ENCODE data around the gene PCSK5.

The PCSK5 gene

DNA sequence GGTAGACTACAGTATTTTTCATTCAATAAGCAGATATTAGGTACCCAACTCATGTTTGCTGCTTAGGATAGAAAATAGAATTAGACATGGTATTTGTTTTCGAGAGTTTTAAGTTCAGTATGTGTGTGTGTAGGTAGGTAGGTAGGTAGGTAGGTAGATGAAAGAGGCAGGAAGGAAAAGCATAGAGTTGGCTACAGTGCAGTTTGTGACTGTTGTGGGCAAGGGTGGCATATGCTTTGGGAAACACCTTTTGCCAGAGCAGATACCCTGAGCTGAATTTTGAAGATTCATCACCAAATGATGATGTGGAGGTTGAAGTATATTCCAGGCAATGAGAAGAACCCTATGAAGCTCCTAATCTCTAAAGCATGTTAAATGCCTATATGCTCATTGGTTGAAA is 20.0 kb upstream of the PCSK5 start:
- no peak overlapping the region for H3K4me3 ChIP-seq (ENCODE audit: low read depth, low read length)
- no peak for DNase-seq (ENCODE audit: low read depth)
- TF ChIP-seq, protein P1, sequence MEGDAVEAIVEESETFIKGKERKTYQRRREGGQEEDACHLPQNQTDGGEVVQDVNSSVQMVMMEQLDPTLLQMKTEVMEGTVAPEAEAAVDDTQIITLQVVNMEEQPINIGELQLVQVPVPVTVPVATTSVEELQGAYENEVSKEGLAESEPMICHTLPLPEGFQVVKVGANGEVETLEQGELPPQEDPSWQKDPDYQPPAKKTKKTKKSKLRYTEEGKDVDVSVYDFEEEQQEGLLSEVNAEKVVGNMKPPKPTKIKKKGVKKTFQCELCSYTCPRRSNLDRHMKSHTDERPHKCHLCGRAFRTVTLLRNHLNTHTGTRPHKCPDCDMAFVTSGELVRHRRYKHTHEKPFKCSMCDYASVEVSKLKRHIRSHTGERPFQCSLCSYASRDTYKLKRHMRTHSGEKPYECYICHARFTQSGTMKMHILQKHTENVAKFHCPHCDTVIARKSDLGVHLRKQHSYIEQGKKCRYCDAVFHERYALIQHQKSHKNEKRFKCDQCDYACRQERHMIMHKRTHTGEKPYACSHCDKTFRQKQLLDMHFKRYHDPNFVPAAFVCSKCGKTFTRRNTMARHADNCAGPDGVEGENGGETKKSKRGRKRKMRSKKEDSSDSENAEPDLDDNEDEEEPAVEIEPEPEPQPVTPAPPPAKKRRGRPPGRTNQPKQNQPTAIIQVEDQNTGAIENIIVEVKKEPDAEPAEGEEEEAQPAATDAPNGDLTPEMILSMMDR (conservative IDR thresholded peaks at IDR 0.05; ENCODE audit: low read depth, low read length): no peak

DNA sequence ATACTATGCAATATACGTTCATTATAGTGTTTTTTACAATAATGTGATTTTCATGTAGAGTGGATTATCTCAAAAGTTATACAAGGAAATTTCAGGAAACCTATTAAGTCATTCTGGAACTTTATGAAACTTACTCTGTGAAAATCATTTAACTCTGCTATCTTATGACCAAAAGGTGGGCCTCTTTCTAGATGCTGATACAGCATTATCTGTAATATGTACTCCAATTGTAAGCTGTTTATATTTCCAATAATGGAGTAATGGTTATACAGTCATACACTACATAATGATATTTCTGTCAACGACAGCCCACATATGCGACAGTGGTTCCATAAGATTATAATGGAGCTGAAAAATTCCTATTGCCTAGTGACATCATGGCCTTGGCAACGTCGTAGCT is 18.8 kb upstream of the PCSK5 start:
- DNase-seq (ENCODE audit: low read depth): no peak
- TF ChIP-seq, protein P1 (conservative IDR thresholded peaks at IDR 0.05; ENCODE audit: low read depth, low read length): no peak
- H3K4me3 ChIP-seq (ENCODE audit: low read depth, low read length): no peak overlapping the region

DNA sequence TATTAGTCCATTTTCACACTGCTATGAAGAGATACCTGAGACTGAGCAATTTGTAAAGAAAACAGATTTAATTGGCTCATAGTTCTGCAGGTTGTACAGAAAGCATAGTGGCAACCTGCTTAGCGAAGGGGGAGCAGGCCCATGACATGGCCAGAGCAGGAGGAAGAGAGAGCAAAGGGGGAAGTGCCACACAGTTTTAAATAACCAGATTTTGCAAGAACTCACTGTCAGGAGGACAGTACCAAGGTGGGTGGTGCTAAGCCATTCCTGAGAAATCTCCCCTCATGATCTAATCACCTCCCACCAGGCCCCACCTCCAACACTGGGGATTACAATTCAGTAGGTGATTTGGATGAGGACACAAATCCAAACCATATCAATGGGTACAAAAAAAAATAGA is 16.8 kb upstream of the PCSK5 start:
- H3K4me3 ChIP-seq (ENCODE audit: low read depth, low read length): no peak overlapping the region
- TF ChIP-seq, protein P1 (conservative IDR thresholded peaks at IDR 0.05; ENCODE audit: low read depth, low read length): no peak
- DNase-seq (ENCODE audit: low read depth): no peak

DNA sequence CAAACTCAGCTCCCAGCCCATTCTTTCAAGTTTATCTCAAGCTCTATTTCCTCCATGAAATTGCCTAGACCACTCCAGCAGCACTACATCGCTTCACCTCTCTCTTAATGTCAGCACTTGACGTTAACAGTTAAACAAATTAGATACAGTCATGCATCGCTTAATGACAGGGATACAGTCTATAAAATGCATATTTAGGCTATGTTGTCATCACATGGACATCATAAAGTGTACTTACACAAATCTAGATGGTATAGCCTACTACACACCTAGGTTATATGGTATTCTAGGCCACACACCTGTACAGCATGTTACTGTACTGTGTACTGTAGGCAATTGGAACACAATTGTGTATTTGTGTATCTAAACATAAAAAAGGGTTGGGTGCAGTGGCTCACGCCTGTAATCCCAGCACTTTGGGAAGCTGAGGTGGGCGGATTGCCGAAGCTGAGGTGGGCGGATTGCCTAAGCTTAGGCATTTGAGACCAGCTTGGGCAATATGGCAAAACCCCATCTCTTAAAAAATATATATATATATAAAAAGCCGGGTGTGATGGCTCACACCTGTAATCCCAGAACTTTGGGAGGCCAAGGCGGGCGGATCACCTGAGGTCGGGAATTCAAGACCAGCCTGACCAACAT is 13.4 kb upstream of the PCSK5 start:
- TF ChIP-seq, protein P1 (conservative IDR thresholded peaks at IDR 0.05; ENCODE audit: low read depth, low read length): no peak
- no peak overlapping the region for H3K4me3 ChIP-seq (ENCODE audit: low read depth, low read length)
- DNase-seq (ENCODE audit: low read depth): no peak

DNA sequence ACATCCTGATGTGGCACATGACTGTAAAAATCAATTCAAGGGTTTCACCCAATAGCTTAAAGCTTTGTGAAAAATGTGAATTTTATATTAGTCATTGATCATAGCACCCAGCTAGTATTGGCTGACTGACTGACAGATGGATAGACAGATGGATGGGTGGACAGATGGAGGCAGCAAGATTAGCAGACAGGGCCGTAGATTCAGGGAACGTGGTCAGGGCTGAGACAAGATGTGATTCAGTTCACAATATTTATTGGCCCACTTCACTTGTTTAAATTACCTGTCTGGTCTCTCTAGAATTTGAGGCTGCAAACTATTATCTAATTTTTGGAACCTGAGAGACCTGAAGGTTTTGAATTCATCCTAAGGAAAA is 12.0 kb upstream of the PCSK5 start:
- no peak overlapping the region for H3K4me3 ChIP-seq (ENCODE audit: low read depth, low read length)
- TF ChIP-seq, protein P1 (conservative IDR thresholded peaks at IDR 0.05; ENCODE audit: low read depth, low read length): no peak
- DNase-seq (ENCODE audit: low read depth): no peak

DNA sequence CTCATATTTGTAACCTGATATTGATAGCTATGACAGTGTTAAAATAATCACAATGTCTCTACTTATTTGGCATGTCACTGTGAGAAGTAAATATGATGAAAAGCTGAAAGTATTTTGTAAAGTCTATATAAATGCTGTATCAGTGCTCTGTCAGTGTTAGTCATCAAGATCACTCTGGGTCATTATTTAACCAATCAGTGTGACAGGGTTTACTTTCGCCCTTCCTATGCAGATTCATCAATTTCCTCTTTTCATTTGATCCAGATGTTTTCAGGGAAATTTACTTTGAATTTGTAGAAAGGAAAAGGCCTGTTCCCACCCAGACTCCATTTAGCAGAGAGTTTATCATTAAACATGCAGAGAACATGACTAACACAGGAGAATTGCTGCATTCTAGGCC is 9.9 kb upstream of the PCSK5 start:
- H3K4me3 ChIP-seq (ENCODE audit: low read depth, low read length): no peak overlapping the region
- no peak for DNase-seq (ENCODE audit: low read depth)
- TF ChIP-seq, protein P1 (conservative IDR thresholded peaks at IDR 0.05; ENCODE audit: low read depth, low read length): no peak

DNA sequence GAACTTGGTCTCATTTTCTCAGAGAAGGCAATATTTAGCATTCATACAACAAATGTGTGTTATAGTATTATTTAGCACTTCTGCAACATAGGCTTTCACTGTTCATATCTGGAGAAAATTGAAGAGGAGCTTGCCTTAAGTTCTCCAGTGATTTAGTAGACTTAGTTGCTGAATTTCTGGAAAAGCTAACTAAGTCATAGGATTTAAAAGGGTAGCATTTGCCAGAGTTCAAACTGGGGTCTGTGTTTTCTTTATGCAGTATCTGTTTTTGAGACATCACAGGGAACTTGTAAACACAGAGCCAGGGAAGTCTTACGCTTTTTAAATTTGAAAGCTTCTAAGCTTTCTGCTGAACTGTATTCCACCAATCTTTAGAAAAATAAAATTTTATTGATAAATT is 8.7 kb upstream of the PCSK5 start:
- TF ChIP-seq, protein P1 (conservative IDR thresholded peaks at IDR 0.05; ENCODE audit: low read depth, low read length): no peak
- no peak for DNase-seq (ENCODE audit: low read depth)
- no peak overlapping the region for H3K4me3 ChIP-seq (ENCODE audit: low read depth, low read length)

All from choroid plexus epithelial cell (primary cell).